Gastroesophageal sphincter (tissue), 4 donors: ENCODE results near the gene ATP4B. TPM values are rescaled to one million over a fixed set of nuclear protein-coding genes. Genes with fewer than 3 reads are reported as not detected.

Source experiments
- ATAC-seq: fragments of 150-250 bp; one replicate; pipeline ENCODE4 v1.9.1; 2016; ENCODE audit warnings: mild to moderate bottlenecking, moderate library complexity
- H3K27ac ChIP-seq, 4 donors: fragments of 200-600 bp; sonication (generic) in 3 of 4; 1 replicate in 3 of 4; 2 replicates in 1 of 4; pipeline ENCODE4 v1.5.1; 2016 to 2019
- H3K27me3 ChIP-seq: fragments of 200-600 bp; sonication (generic); one replicate; pipeline ENCODE4 v1.5.1; 2019
- H3K36me3 ChIP-seq, 2 donors: fragments of 200-600 bp; sonication (generic); one replicate each; pipeline ENCODE4 v1.5.1; 2019; ENCODE audit warnings: control low read depth in 1 of 2
- H3K4me1 ChIP-seq, 3 donors: fragments of 200-600 bp; sonication (generic); 1 replicate in 2 of 3; 2 replicates in 1 of 3; pipeline ENCODE4 v1.5.1; 2016 to 2019; ENCODE audit warnings: control low read depth in 2 of 3
- H3K4me3 ChIP-seq, 2 donors: fragments of 200-600 bp; sonication (generic); one replicate each; pipeline ENCODE4 v1.5.1; 2019; ENCODE audit warnings: mild to moderate bottlenecking in 1 of 2, moderate library complexity in 1 of 2
- H3K9me3 ChIP-seq, 3 donors: fragments of 200-600 bp; sonication (generic); one replicate each; pipeline ENCODE4 v1.5.1; 2017 to 2019; ENCODE audit warnings: control low read depth in 2 of 3
- EP300 ChIP-seq: sonication (generic); formaldehyde crosslinking; IDR thresholded peaks from one replicate; pipeline ENCODE4 v1.6.1; 2017; ENCODE audit warnings: antibody characterized with exemption, mild to moderate bottlenecking
- POLR2A ChIP-seq, 2 donors: fragments of 450-650 bp; IDR thresholded peaks; one replicate each; pipeline ENCODE4 v1.6.1; 2017; ENCODE audit warnings: antibody characterized with exemption in 2 of 2, mild to moderate bottlenecking in 2 of 2, moderate library complexity in 1 of 2
- POLR2AphosphoS5 ChIP-seq: sonication (generic); formaldehyde crosslinking; IDR thresholded peaks from one replicate; pipeline ENCODE4 v1.6.1; 2017; ENCODE audit warnings: antibody characterized with exemption
- WGBS, 2 donors: methylation state at CpG; one replicate each; pipeline ENCODE4 v1.1.5; 2018; ENCODE audit warnings: low coverage in 1 of 2; 5-methylcytosine and 5-hydroxymethylcytosine counted together
- total RNA-seq, 4 donors: library from RNA; depleted of rRNA; stranded (reverse); fragments of >200 nt; gene quantifications; one replicate each; pipeline ENCODE4 v1.1.0, GENCODE V29; 2016
- TF ChIP-seq, protein P1 (sequence below), 4 experiments: fragments of 200-600 bp in 2 of 4; fragments of 450-650 bp in 2 of 4; sonication (generic) in 1 of 4; IDR thresholded peaks; one replicate each; pipeline ENCODE4 v1.5.1; 2017 to 2019; ENCODE audit warnings: antibody characterized with exemption in 4 of 4, mild to moderate bottlenecking in 2 of 4, moderate library complexity in 2 of 4

ATP4B gene
- total RNA-seq, 4 donors from 2014 or later: not detected

DNA sequence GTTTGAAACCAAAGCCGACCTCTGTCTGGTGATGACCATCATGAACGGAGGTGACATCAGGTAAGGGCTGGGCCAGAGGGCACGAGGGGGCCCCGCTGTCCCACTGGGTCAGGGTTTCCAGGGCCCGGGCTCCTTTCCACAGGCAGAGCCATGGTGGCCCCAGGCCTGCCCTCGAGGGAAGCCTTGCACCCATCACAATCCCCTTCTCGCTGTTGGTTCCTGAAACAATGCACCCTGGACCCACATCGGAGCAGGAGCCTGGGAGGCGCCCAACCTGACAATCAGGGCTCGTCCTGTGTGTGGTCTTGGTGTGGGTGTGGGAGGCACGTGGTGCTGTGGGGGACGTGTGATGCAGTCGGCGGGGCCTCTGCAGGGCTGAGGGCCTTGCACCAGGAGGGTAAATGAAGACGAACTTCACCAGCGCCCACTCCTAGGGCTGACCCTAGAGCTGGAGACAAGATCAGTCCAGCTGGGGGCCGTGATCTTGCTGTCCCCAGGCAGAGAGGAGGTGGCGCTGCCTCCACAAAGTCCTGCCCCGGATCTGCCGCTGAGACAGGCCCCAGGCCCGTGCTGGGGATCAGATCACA lies 11.8 kb upstream of the ATP4B start:
- Histone ChIP-seq H3K4me3 (no peak overlapping the region), H3K9me3 (no peaks in the 10 kb centered on the region), H3K27ac (no peak overlapping the region), H3K36me3 (no peaks in the 10 kb centered on the region), H3K4me1 (no peaks in the 10 kb centered on the region), H3K27me3 (peaks cover 7% of the 10 kb centered on the region)
- no peak for ATAC-seq
- WGBS, 2 donors: 100% methylated on average over 2 of the region's 21 CpGs; no CpG with 5 or more reads in 1 of the 2 donors
- TF ChIP-seq POLR2A (IDR thresholded peaks at IDR 0.05) (no peak), POLR2AphosphoS5 (no peak), EP300 (no peak)
- TF ChIP-seq, protein P1, sequence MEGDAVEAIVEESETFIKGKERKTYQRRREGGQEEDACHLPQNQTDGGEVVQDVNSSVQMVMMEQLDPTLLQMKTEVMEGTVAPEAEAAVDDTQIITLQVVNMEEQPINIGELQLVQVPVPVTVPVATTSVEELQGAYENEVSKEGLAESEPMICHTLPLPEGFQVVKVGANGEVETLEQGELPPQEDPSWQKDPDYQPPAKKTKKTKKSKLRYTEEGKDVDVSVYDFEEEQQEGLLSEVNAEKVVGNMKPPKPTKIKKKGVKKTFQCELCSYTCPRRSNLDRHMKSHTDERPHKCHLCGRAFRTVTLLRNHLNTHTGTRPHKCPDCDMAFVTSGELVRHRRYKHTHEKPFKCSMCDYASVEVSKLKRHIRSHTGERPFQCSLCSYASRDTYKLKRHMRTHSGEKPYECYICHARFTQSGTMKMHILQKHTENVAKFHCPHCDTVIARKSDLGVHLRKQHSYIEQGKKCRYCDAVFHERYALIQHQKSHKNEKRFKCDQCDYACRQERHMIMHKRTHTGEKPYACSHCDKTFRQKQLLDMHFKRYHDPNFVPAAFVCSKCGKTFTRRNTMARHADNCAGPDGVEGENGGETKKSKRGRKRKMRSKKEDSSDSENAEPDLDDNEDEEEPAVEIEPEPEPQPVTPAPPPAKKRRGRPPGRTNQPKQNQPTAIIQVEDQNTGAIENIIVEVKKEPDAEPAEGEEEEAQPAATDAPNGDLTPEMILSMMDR (IDR thresholded peaks at IDR 0.05): no peak

DNA sequence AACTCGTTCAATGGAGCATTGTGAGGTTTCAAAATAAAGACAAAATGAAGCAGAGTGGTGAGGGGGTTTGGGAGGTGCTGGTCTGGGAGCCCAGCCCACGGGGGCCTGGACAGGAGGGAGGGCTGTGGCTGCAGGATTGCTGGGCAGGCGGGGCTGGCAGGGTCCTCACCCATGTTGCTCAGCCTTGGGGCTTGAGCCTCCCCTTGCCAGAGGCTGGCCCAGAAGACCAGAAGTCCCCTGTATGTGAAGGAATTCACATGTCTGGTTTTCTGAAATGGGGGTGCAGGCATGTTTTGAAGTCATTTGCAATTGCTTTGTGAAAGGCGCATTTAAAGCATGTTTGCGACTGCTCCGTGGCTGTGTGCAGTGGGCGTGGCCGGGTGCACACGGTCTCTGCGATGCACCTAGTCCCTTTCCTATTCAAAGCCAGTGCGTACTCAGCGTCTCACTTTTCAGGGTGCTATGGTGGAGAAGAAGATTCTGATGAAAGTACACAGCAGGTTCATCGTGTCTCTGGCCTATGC lies 11.3 kb upstream of the ATP4B start:
- no peak for TF ChIP-seq POLR2AphosphoS5
- no peak for TF ChIP-seq POLR2A (IDR thresholded peaks at IDR 0.05)
- TF ChIP-seq EP300: no peak
- TF ChIP-seq, protein P1 (IDR thresholded peaks at IDR 0.05): no peak
- no peaks in the 10 kb centered on the region for H3K36me3 ChIP-seq
- no peak for ATAC-seq
- H3K27me3 ChIP-seq: peaks cover 7% of the 10 kb centered on the region
- 20 to 41% methylated on average over 1 to 3 of the region's 13 CpGs for WGBS, 2 donors
- no peaks in the 10 kb centered on the region for H3K9me3 ChIP-seq
- no peak overlapping the region for H3K27ac ChIP-seq
- H3K4me3 ChIP-seq: no peak overlapping the region
- no peaks in the 10 kb centered on the region for H3K4me1 ChIP-seq

DNA sequence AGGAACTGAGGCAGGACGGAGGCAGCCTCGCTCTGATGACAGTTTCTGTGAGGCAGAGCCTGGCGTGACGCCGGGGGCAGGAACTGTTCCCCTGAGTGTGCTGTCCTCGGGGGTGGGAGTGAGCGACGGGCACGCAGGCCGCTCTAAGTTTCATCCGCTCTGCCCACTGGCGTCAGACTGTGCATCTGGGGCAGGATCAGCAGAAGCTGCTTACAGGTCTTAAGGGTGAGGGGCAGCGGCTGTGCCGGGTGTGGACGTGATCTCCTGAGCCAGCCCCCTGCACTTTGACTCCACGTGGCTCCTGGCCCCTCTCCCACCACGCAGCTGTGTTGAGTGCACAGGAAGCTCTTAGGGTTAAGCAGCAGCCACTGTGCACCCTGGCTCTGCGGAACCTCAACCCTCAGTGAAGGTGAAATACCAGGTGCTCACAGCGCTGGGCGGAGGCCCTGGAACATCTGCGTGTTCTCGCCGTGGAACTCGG lies 10.5 kb upstream of the ATP4B start:
- H3K27ac ChIP-seq: no peak overlapping the region
- TF ChIP-seq, protein P1 (IDR thresholded peaks at IDR 0.05): no peak
- no peak for TF ChIP-seq EP300
- no peak for TF ChIP-seq POLR2AphosphoS5
- TF ChIP-seq POLR2A (IDR thresholded peaks at IDR 0.05): no peak
- no peak overlapping the region for H3K4me3 ChIP-seq
- no peaks in the 10 kb centered on the region for H3K4me1 ChIP-seq
- no peaks in the 10 kb centered on the region for H3K36me3 ChIP-seq
- no peak for ATAC-seq
- H3K9me3 ChIP-seq: no peaks in the 10 kb centered on the region
- WGBS, 2 donors: 90% methylated on average over 6 of the region's 24 CpGs; no CpG with 5 or more reads in 1 of the 2 donors
- peaks cover 7% of the 10 kb centered on the region for H3K27me3 ChIP-seq

DNA sequence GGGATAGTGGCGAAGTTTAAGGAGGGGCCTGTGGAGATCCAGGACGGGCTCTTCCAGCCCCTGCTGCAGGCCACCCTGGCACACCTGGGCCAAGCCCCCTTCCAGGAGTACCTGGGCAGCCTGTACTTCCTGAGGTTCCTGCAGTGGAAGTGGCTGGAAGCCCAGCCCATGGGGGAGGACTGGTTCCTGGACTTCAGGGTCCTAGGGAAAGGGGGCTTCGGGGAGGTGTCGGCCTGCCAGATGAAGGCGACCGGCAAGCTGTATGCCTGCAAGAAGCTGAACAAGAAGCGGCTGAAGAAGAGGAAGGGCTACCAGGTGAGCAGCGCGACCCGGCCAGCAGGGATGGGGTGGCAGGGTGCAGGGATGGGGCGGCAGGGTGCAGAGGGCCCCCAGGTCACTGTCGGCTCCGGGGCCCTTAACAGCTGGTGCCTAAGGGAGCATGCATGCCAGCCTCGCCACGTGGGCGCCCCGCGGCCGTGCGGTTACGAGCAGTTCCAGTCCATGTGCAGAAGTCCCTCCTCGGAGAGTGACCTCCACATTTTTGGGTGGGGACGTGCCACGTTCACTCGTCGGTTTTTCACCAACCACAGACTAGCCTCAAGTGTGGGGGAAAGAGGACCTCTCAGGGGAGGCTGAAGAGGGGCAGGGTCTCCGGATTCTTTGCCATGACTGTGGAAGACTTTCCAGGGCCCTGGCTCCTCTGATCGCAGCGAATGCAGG lies 9.9 kb upstream of the ATP4B start:
- WGBS, 2 donors: 92% methylated on average over 16 of the region's 29 CpGs; no CpG with 5 or more reads in 1 of the 2 donors
- Histone ChIP-seq H3K27me3 (peaks cover 7% of the 10 kb centered on the region), H3K4me3 (no peak overlapping the region), H3K4me1 (no peaks in the 10 kb centered on the region), H3K36me3 (no peaks in the 10 kb centered on the region), H3K9me3 (no peaks in the 10 kb centered on the region), H3K27ac (no peak overlapping the region)
- no peak for ATAC-seq
- TF ChIP-seq POLR2AphosphoS5 (no peak), POLR2A (IDR thresholded peaks at IDR 0.05) (no peak), EP300 (no peak)
- TF ChIP-seq, protein P1 (IDR thresholded peaks at IDR 0.05): no peak
